BLaER1 treated with 17β-estradiol and CSF1 and Interleukin-3, amounts not matched to agents 10 nM and 100 nM (cell line): ENCODE results near the gene CLEC1A.
A peak's percentile ranks its signal among the peaks of the same experiment; 100 is the strongest.

Experiments
- H3K27ac ChIP-seq, 11 experiments: shearing (Covaris generic); formaldehyde crosslinking; 2 replicates each; pipeline ENCODE4 v1.8.1; 2022
- H3K27me3 ChIP-seq, 11 experiments: shearing (Covaris generic); formaldehyde crosslinking; 2 replicates each; pipeline ENCODE4 v1.8.1; 2022
- H3K36me3 ChIP-seq, 11 experiments: shearing (Covaris generic); formaldehyde crosslinking; 2 replicates each; pipeline ENCODE4 v1.8.1; 2022
- H3K4me1 ChIP-seq, 10 experiments: shearing (Covaris generic); formaldehyde crosslinking; 2 replicates each; pipeline ENCODE4 v1.8.1; 2022
- H3K4me2 ChIP-seq, 11 experiments: shearing (Covaris generic); formaldehyde crosslinking; 2 replicates each; pipeline ENCODE4 v1.8.1; 2022
- H3K4me3 ChIP-seq, 10 experiments: shearing (Covaris generic); formaldehyde crosslinking; 2 replicates each; pipeline ENCODE4 v1.8.1; 2022
- H3K9ac ChIP-seq, 11 experiments: shearing (Covaris generic); formaldehyde crosslinking; 2 replicates each; pipeline ENCODE4 v1.8.1; 2022
- H3K9me3 ChIP-seq, 11 experiments: shearing (Covaris generic); formaldehyde crosslinking; replicated peaks in 1 of 11; 2 replicates each; pipeline ENCODE4 v1.8.1; 2022
- H4K20me1 ChIP-seq, 11 experiments: shearing (Covaris generic); formaldehyde crosslinking; 2 replicates each; pipeline ENCODE4 v1.8.1; 2022
- Cebpa-rat ChIP-seq, 11 experiments: shearing (Covaris generic); IDR thresholded peaks; 2 replicates each; pipeline ENCODE4 v1.8.1; 2022

The CLEC1A gene

GRCh38 chr12:10073261-10073660 lies 25.5 kb downstream of the CLEC1A start:
- H3K36me3 ChIP-seq: peaks cover 0 to 6% (median 0%) of the 10 kb centered on the region in 11 experiments; a peak in 1 of 22 replicates
- no peaks in the 10 kb centered on the region for H3K27me3 ChIP-seq
- H3K9me3 ChIP-seq: peaks cover 0 to 12% (median 0%) of the 10 kb centered on the region in 11 experiments; a peak in 4 of 22 replicates
- no peak overlapping the region for H3K4me2 ChIP-seq
- no peak overlapping the region for H3K4me3 ChIP-seq
- no peak for TF ChIP-seq Cebpa-rat (IDR thresholded peaks at IDR 0.05)
- H3K9ac ChIP-seq: no peak overlapping the region
- H4K20me1 ChIP-seq: no peaks in the 10 kb centered on the region
- H3K4me1 ChIP-seq: peaks cover 7 to 31% (median 13%) of the 10 kb centered on the region in 10 experiments
- H3K27ac ChIP-seq: no peak overlapping the region

GRCh38 chr12:10072131-10072530 lies 26.7 kb downstream of the CLEC1A start:
- TF ChIP-seq Cebpa-rat (IDR thresholded peaks at IDR 0.05): no peak

GRCh38 chr12:10070380-10070779 lies 28.4 kb downstream of the CLEC1A start:
- H3K27ac ChIP-seq: peak overlapping the region in 3 of 11 experiments; percentile 89 to 98 (median 92); a peak in 5 of 22 replicates
- peak overlapping the region in 2 of 11 experiments; percentile 58 to 80; a peak in 3 of 22 replicates for H3K4me2 ChIP-seq

More at GRCh38 chr12:10072131-10072530, 26.7 kb downstream of the CLEC1A start:
- Histone ChIP-seq H3K27me3 (no peaks in the 10 kb centered on the region), H3K4me3 (no peak overlapping the region), H3K4me2 (no peak overlapping the region), H3K9me3 (peaks cover 0 to 12% (median 0%) of the 10 kb centered on the region in 11 experiments; a peak in 4 of 22 replicates), H3K4me1 (peaks cover 6 to 42% (median 17%) of the 10 kb centered on the region in 10 experiments; a peak in 19 of 20 replicates), H3K27ac (no peak overlapping the region), H3K9ac (no peak overlapping the region), H4K20me1 (no peaks in the 10 kb centered on the region), H3K36me3 (peaks cover 0 to 6% (median 0%) of the 10 kb centered on the region in 11 experiments; a peak in 1 of 22 replicates)

GRCh38 chr12:10069976-10070375 lies 28.8 kb downstream of the CLEC1A start:
- no peak for TF ChIP-seq Cebpa-rat (IDR thresholded peaks at IDR 0.05)
- H3K9ac ChIP-seq: no peak overlapping the region; a peak in 1 of 22 replicates
- peak overlapping the region in 3 of 11 experiments; percentile 58 to 80 (median 76); a peak in 5 of 22 replicates for H3K4me2 ChIP-seq
- H3K4me1 ChIP-seq: peaks cover 14 to 62% (median 23%) of the 10 kb centered on the region in 10 experiments
- H3K27me3 ChIP-seq: no peaks in the 10 kb centered on the region
- H4K20me1 ChIP-seq: no peaks in the 10 kb centered on the region
- H3K27ac ChIP-seq: peak overlapping the region in 4 of 11 experiments; percentile 72 to 98 (median 90); a peak in 7 of 22 replicates
- H3K9me3 ChIP-seq: peaks cover 0 to 12% (median 0%) of the 10 kb centered on the region in 11 experiments; a peak in 4 of 22 replicates
- peaks cover 0 to 6% (median 0%) of the 10 kb centered on the region in 11 experiments; a peak in 1 of 22 replicates for H3K36me3 ChIP-seq
- H3K4me3 ChIP-seq: no peak overlapping the region

More at GRCh38 chr12:10070380-10070779, 28.4 kb downstream of the CLEC1A start:
- TF ChIP-seq Cebpa-rat (IDR thresholded peaks at IDR 0.05): no peak
- no peaks in the 10 kb centered on the region for H3K27me3 ChIP-seq
- H3K4me1 ChIP-seq: peaks cover 10 to 58% (median 19%) of the 10 kb centered on the region in 10 experiments
- peaks cover 0 to 6% (median 0%) of the 10 kb centered on the region in 11 experiments; a peak in 1 of 22 replicates for H3K36me3 ChIP-seq
- H4K20me1 ChIP-seq: no peaks in the 10 kb centered on the region
- no peak overlapping the region for H3K4me3 ChIP-seq
- no peak overlapping the region for H3K9ac ChIP-seq
- H3K9me3 ChIP-seq: peaks cover 0 to 12% (median 0%) of the 10 kb centered on the region in 11 experiments; a peak in 4 of 22 replicates

- no peaks in the 10 kb centered on the region for H3K27me3 ChIP-seq
- peaks cover 14 to 69% (median 24%) of the 10 kb centered on the region in 10 experiments for H3K4me1 ChIP-seq
- H3K27ac ChIP-seq: peak overlapping the region in 6 of 11 experiments; percentile 15 to 98 (median 80); a peak in 12 of 22 replicates
- peak overlapping the region in 6 of 11 experiments; percentile 52 to 80 (median 76); a peak in 11 of 22 replicates for H3K4me2 ChIP-seq
- no peak for TF ChIP-seq Cebpa-rat (IDR thresholded peaks at IDR 0.05)
- no peaks in the 10 kb centered on the region for H4K20me1 ChIP-seq
- H3K4me3 ChIP-seq: no peak overlapping the region
- peaks cover 0 to 12% (median 0%) of the 10 kb centered on the region in 11 experiments; a peak in 4 of 22 replicates for H3K9me3 ChIP-seq
- H3K36me3 ChIP-seq: peaks cover 0 to 6% (median 0%) of the 10 kb centered on the region in 11 experiments; a peak in 1 of 22 replicates
- peak overlapping the region in 5 of 11 experiments; percentile 12 to 79 (median 66); a peak in 8 of 22 replicates for H3K9ac ChIP-seq
These were observed 29.7 kb downstream of the CLEC1A start for GRCh38 chr12:10069099-10069498.

- Histone ChIP-seq H3K4me1 (peaks cover 14 to 69% (median 24%) of the 10 kb centered on the region in 10 experiments), H3K27me3 (no peaks in the 10 kb centered on the region), H3K9me3 (peaks cover 0 to 12% (median 0%) of the 10 kb centered on the region in 11 experiments; a peak in 4 of 22 replicates), H3K4me3 (no peak overlapping the region), H4K20me1 (no peaks in the 10 kb centered on the region), H3K27ac (peak overlapping the region in 6 of 11 experiments; percentile 15 to 98 (median 80); a peak in 12 of 22 replicates), H3K4me2 (peak overlapping the region in 8 of 11 experiments; percentile 22 to 80 (median 66); a peak in 15 of 22 replicates), H3K36me3 (peaks cover 0 to 6% (median 0%) of the 10 kb centered on the region in 11 experiments; a peak in 1 of 22 replicates), H3K9ac (peak overlapping the region in 4 of 11 experiments; percentile 42 to 80 (median 72); a peak in 8 of 22 replicates)
- peak in 3 of 11 experiments; percentile 59 to 79 (median 65); a peak in 4 of 22 replicates for TF ChIP-seq Cebpa-rat (IDR thresholded peaks at IDR 0.05)
These were observed 30.1 kb downstream of the CLEC1A start for GRCh38 chr12:10068644-10069043.

- no peak for TF ChIP-seq Cebpa-rat (IDR thresholded peaks at IDR 0.05)
- Histone ChIP-seq H3K9me3 (peaks cover 0 to 12% (median 0%) of the 10 kb centered on the region in 11 experiments; a peak in 4 of 22 replicates), H3K27ac (peak overlapping the region in 6 of 11 experiments; percentile 8 to 98 (median 80); a peak in 10 of 22 replicates), H3K27me3 (no peaks in the 10 kb centered on the region), H3K4me3 (0 out of 20 replicates have a peak overlapping the region, but pooled peaks of 2 of the 10 experiments have one; percentile 18 to 20), H3K4me2 (peak overlapping the region; percentile 13 to 80 (median 52); a peak in 21 of 22 replicates), H3K4me1 (peaks cover 14 to 69% (median 24%) of the 10 kb centered on the region in 10 experiments), H3K36me3 (peaks cover 0 to 6% (median 0%) of the 10 kb centered on the region in 11 experiments; a peak in 1 of 22 replicates), H4K20me1 (no peaks in the 10 kb centered on the region), H3K9ac (peak overlapping the region in 3 of 11 experiments; percentile 66 to 80 (median 79); a peak in 6 of 22 replicates)
These were observed 30.8 kb downstream of the CLEC1A start for GRCh38 chr12:10067942-10068341.

GRCh38 chr12:10067264-10067663 lies 31.5 kb downstream of the CLEC1A start:
- Histone ChIP-seq H3K9ac (0 out of 22 replicates have a peak overlapping the region, but pooled peaks of 1 of the 11 experiments have one; percentile 79), H3K9me3 (peaks cover 0 to 12% (median 0%) of the 10 kb centered on the region in 11 experiments; a peak in 4 of 22 replicates), H3K27ac (peak overlapping the region in 4 of 11 experiments; percentile 72 to 98 (median 90); a peak in 7 of 22 replicates), H4K20me1 (no peaks in the 10 kb centered on the region), H3K4me2 (peak overlapping the region in 5 of 11 experiments; percentile 52 to 80 (median 76); a peak in 8 of 22 replicates), H3K4me3 (no peak overlapping the region), H3K36me3 (peaks cover 0 to 6% (median 0%) of the 10 kb centered on the region in 11 experiments; a peak in 1 of 22 replicates), H3K4me1 (peaks cover 14 to 69% (median 24%) of the 10 kb centered on the region in 10 experiments), H3K27me3 (no peaks in the 10 kb centered on the region)
- no peak for TF ChIP-seq Cebpa-rat (IDR thresholded peaks at IDR 0.05)
